ENCODE results near the gene BRI3BP.
"Not testable (repeated sequence)": the region's sequence is repeated elsewhere in the genome, so short reads cannot be mapped to it uniquely, and the experiment has no call there.

GRCh38 chr12:124986876-124987275 is 6.6 kb upstream of the BRI3BP start:
- TF ChIP-seq YY1 (IDR thresholded peaks at IDR 0.05; ENCODE audit: insufficient read depth, insufficient read length); SUZ12 (IDR thresholded peaks at IDR 0.05; ENCODE audit: extremely low read depth, insufficient read depth, insufficient read length): not testable (repeated sequence)

Data from NT2/D1 (cell line).